H9 (cell line): ENCODE data around the gene TSPAN5. TPM values are rescaled to one million over a fixed set of nuclear protein-coding genes. Genes with fewer than 3 reads are reported as not detected.
A peak's percentile ranks its signal among the peaks of the same experiment; 100 is the strongest.

ENCODE experiments used
- DNase-seq: peaks from one replicate; pipeline ENCODE4 v3.0.0-alpha.2; 2017
- H2AFZ ChIP-seq: one replicate; pipeline ENCODE4 v1.6.1; 2013; ENCODE audit warnings: mild to moderate bottlenecking, low read length, control low read depth, moderate library complexity
- H2AK5ac ChIP-seq: 2 replicates; pipeline ENCODE4 v1.6.1; 2013; ENCODE audit warnings: low read length, control low read depth, mixed read lengths; ENCODE audit not compliant: insufficient read length
- H2BK120ac ChIP-seq: one replicate; pipeline ENCODE4 v1.6.1; 2013; ENCODE audit warnings: low read depth, mild to moderate bottlenecking, low read length, control low read depth, inconsistent platforms; ENCODE audit not compliant: poor library complexity, severe bottlenecking
- H2BK12ac ChIP-seq: 2 replicates; pipeline ENCODE4 v1.6.1; 2013; ENCODE audit warnings: low read length, control low read depth, mixed read lengths, low read depth; ENCODE audit not compliant: insufficient read length
- H2BK15ac ChIP-seq: 2 replicates; pipeline ENCODE4 v1.6.1; 2013; ENCODE audit warnings: low read depth, low read length, control low read depth
- H2BK20ac ChIP-seq: one replicate; pipeline ENCODE4 v1.6.1; 2013; ENCODE audit warnings: low read depth, mild to moderate bottlenecking, low read length, control low read depth, inconsistent platforms; ENCODE audit not compliant: poor library complexity, severe bottlenecking
- H2BK5ac ChIP-seq: 2 replicates; pipeline ENCODE4 v1.6.1; 2013; ENCODE audit warnings: low read length, control low read depth, mixed read lengths; ENCODE audit not compliant: insufficient read length
- H3K14ac ChIP-seq: 2 replicates; pipeline ENCODE4 v1.6.1; 2013; ENCODE audit warnings: low read length, control low read depth; ENCODE audit not compliant: insufficient read depth
- H3K18ac ChIP-seq: 2 replicates; pipeline ENCODE4 v1.6.1; 2013; ENCODE audit warnings: low read depth, mild to moderate bottlenecking, mixed read lengths, low read length, control low read depth; ENCODE audit not compliant: insufficient read length
- H3K23ac ChIP-seq: 2 replicates; pipeline ENCODE4 v1.6.1; 2013; ENCODE audit warnings: low read length, control low read depth, mixed read lengths, low read depth; ENCODE audit not compliant: insufficient read length
- H3K23me2 ChIP-seq: 2 replicates; pipeline ENCODE4 v1.6.1; 2013; ENCODE audit warnings: low read depth, mild to moderate bottlenecking, mixed read lengths, low read length, control low read depth; ENCODE audit not compliant: insufficient read length, poor library complexity, severe bottlenecking
- H3K27ac ChIP-seq: 2 replicates; pipeline ENCODE4 v1.5.1; 2013; ENCODE audit warnings: low read length, control low read depth, mixed read lengths, low read depth; ENCODE audit not compliant: insufficient read length
- H3K27me3 ChIP-seq: 2 replicates; pipeline ENCODE4 v1.6.1; 2013; ENCODE audit warnings: low read length, control low read depth, inconsistent platforms; ENCODE audit not compliant: insufficient read depth
- H3K4ac ChIP-seq: 2 replicates; pipeline ENCODE4 v1.6.1; 2013; ENCODE audit warnings: low read depth, mild to moderate bottlenecking, control low read depth, inconsistent platforms, low read length, moderate library complexity
- H3K4me1 ChIP-seq: 2 replicates; pipeline ENCODE4 v1.6.1; 2013; ENCODE audit warnings: low read length, control low read depth, inconsistent platforms; ENCODE audit not compliant: insufficient read depth
- H3K4me2 ChIP-seq: 2 replicates; pipeline ENCODE4 v1.6.1; 2013; ENCODE audit warnings: low read length, control low read depth, mixed read lengths; ENCODE audit not compliant: insufficient read length, insufficient read depth
- H3K56ac ChIP-seq: 2 replicates; pipeline ENCODE4 v1.6.1; 2013; ENCODE audit warnings: low read depth, mild to moderate bottlenecking, mixed read lengths, low read length, control low read depth; ENCODE audit not compliant: insufficient read length
- H3K79me1 ChIP-seq: 2 replicates; pipeline ENCODE4 v1.6.1; 2013; ENCODE audit warnings: low read depth, mild to moderate bottlenecking, moderate library complexity, low read length, control low read depth, inconsistent platforms; ENCODE audit not compliant: insufficient read depth, poor library complexity, severe bottlenecking
- H3K79me2 ChIP-seq: 2 replicates; pipeline ENCODE4 v1.6.1; 2013; ENCODE audit warnings: low read length, control low read depth, inconsistent platforms; ENCODE audit not compliant: insufficient read depth
- H3K9ac ChIP-seq: 2 replicates; pipeline ENCODE4 v1.6.1; 2013; ENCODE audit warnings: low read length, control low read depth, mixed read lengths; ENCODE audit not compliant: insufficient read length; ENCODE audit errors: extremely low read depth
- H3K9me3 ChIP-seq: one replicate; pipeline ENCODE4 v1.6.1; 2013; ENCODE audit warnings: low read depth, low read length, inconsistent platforms; ENCODE audit not compliant: control insufficient read depth
- H3T11ph ChIP-seq: one replicate; pipeline ENCODE4 v1.6.1; 2013; ENCODE audit warnings: mild to moderate bottlenecking, low read length, control low read depth, inconsistent platforms
- H4K20me1 ChIP-seq: one replicate; pipeline ENCODE4 v1.6.1; 2013; ENCODE audit not compliant: control insufficient read depth, insufficient read length, insufficient read depth
- H4K5ac ChIP-seq: 2 replicates; pipeline ENCODE4 v1.6.1; 2013; ENCODE audit warnings: low read depth, mild to moderate bottlenecking, mixed read lengths, low read length, control low read depth; ENCODE audit not compliant: insufficient read length
- H4K8ac ChIP-seq: replicated peaks from 2 replicates; pipeline ENCODE4 v1.6.1; 2013; ENCODE audit warnings: low read length, control low read depth, mixed read lengths, low read depth; ENCODE audit not compliant: insufficient read length
- H4K91ac ChIP-seq: 2 replicates; pipeline ENCODE4 v1.6.1; 2013; ENCODE audit warnings: low read depth, mild to moderate bottlenecking, moderate library complexity, mixed read lengths, low read length, control low read depth; ENCODE audit not compliant: insufficient read length
- H3K27ac Mint-ChIP-seq, 3 experiments: 2 replicates in 2 of 3; 3 replicates in 1 of 3; pipeline ENCODE4 v1.8.0; 2020 to 2021; ENCODE audit warnings: mixed read lengths in 3 of 3, mild to moderate bottlenecking in 1 of 3, moderate library complexity in 1 of 3
- H3K27me3 Mint-ChIP-seq: 2 replicates; pipeline ENCODE4 v1.8.0; 2021; ENCODE audit warnings: low read depth, mild to moderate bottlenecking, moderate library complexity, mixed read lengths
- H3K36me3 Mint-ChIP-seq, 3 experiments: 2 replicates in 2 of 3; 3 replicates in 1 of 3; pipeline ENCODE4 v1.8.0; 2020 to 2021; ENCODE audit warnings: low read depth in 3 of 3, mixed read lengths in 3 of 3; ENCODE audit not compliant: insufficient read depth in 1 of 3
- H3K4me1 Mint-ChIP-seq, 2 experiments: 2 replicates each; pipeline ENCODE4 v1.8.0; 2020; ENCODE audit warnings: mixed read lengths in 2 of 2
- H3K4me3 Mint-ChIP-seq, 2 experiments: 2 replicates in 1 of 2; 3 replicates in 1 of 2; pipeline ENCODE4 v1.8.0; 2020 to 2021; ENCODE audit warnings: mild to moderate bottlenecking in 2 of 2, mixed read lengths in 2 of 2, moderate library complexity in 1 of 2
- H3K9me3 Mint-ChIP-seq, 2 experiments: 2 replicates in 1 of 2; 3 replicates in 1 of 2; pipeline ENCODE4 v1.8.0; 2020; ENCODE audit warnings: mild to moderate bottlenecking in 2 of 2, mixed read lengths in 2 of 2, moderate library complexity in 1 of 2
- WGBS: extraction: QIAGEN DNeasy Blood & Tissue Kit; methylation state at CpG from one replicate; pipeline ENCODE4 v1.1.7; 2013; ENCODE audit warnings: missing lambda C conversion rate, low lambda C conversion rate, mixed read lengths; ENCODE audit not compliant: insufficient read length; ENCODE audit errors: extremely low coverage; 5-methylcytosine and 5-hydroxymethylcytosine counted together
- total RNA-seq: library from RNA; stranded (reverse); gene quantifications from 2 replicates; pipeline ENCODE4 v1.2.1, GENCODE V29; 2021
- TF ChIP-seq, protein P1 (sequence below): fragments of 200-600 bp; sonication (generic); conservative IDR thresholded peaks from 3 replicates; pipeline ENCODE4 v1.8.0; 2021; ENCODE audit warnings: antibody characterized with exemption, mild to moderate bottlenecking

Gene TSPAN5
- total RNA-seq, 1 experiment from 2014 or later: 7.0 TPM

DNA sequence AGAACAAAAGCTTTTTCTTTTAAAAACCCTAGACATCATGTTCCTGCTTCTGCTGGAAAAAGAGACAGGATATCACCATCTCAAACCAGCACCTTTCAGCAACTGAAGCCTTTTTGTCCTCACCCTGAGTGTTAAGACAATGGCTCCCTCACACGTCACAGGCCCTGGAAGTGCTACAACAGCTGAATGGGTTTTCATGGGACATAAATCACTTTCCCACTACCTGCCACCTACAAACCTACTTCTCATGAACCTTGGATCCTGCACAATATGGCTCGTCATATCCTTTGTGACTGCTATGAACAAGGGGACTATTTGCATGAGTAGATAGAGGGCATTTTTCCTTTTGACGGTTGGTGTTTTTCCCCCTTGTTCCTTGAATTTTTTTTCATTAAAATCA is 93.6 kb downstream of the TSPAN5 start:
- Histone ChIP-seq H2BK5ac (no peak overlapping the region), H3K79me1 (no peaks in the 10 kb centered on the region), H3K56ac (no peak overlapping the region), H4K91ac (no peak overlapping the region), H3K79me2 (no peaks in the 10 kb centered on the region), H2BK12ac (no peak overlapping the region), H2AK5ac (no peak overlapping the region), H3K27me3 (no peaks in the 10 kb centered on the region), H4K8ac (no peak overlapping the region), H3K9ac (no peak overlapping the region), H2BK15ac (no peak overlapping the region), H3K23me2 (no peaks in the 10 kb centered on the region), H3K9me3 (no peaks in the 10 kb centered on the region), H3T11ph (no peak overlapping the region), H4K5ac (no peak overlapping the region), H2AFZ (no peak overlapping the region), H3K23ac (no peak overlapping the region), H3K4ac (no peak overlapping the region), H3K27ac (no peak overlapping the region), H2BK20ac (no peak overlapping the region), H3K4me1 (peaks cover 3% of the 10 kb centered on the region; the same call in 1 of the 2 replicates), H3K4me2 (no peak overlapping the region), H2BK120ac (no peak overlapping the region), H3K14ac (no peak overlapping the region), H3K18ac (no peak overlapping the region), H4K20me1 (no peaks in the 10 kb centered on the region)
- H3K9me3 Mint-ChIP-seq: no peaks in the 10 kb centered on the region
- peaks cover 26 to 35% of the 10 kb centered on the region in 2 experiments for H3K4me1 Mint-ChIP-seq
- no CpG with 5 or more reads among the region's 3 CpGs for WGBS
- H3K36me3 Mint-ChIP-seq: 0 out of 7 replicates have a peak, but pooled peaks cover 0 to 2% (median 0%) of the 10 kb centered on the region in 3 experiments
- H3K27ac Mint-ChIP-seq: peak overlapping the region in 2 of 3 experiments; percentile 46 to 57; a peak in 1 of 7 replicates
- DNase-seq: no peak
- TF ChIP-seq, protein P1, sequence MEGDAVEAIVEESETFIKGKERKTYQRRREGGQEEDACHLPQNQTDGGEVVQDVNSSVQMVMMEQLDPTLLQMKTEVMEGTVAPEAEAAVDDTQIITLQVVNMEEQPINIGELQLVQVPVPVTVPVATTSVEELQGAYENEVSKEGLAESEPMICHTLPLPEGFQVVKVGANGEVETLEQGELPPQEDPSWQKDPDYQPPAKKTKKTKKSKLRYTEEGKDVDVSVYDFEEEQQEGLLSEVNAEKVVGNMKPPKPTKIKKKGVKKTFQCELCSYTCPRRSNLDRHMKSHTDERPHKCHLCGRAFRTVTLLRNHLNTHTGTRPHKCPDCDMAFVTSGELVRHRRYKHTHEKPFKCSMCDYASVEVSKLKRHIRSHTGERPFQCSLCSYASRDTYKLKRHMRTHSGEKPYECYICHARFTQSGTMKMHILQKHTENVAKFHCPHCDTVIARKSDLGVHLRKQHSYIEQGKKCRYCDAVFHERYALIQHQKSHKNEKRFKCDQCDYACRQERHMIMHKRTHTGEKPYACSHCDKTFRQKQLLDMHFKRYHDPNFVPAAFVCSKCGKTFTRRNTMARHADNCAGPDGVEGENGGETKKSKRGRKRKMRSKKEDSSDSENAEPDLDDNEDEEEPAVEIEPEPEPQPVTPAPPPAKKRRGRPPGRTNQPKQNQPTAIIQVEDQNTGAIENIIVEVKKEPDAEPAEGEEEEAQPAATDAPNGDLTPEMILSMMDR: no peak
- H3K4me3 Mint-ChIP-seq: no peak overlapping the region
- no peaks in the 10 kb centered on the region for H3K27me3 Mint-ChIP-seq
